GM15510 (cell line): Measurements from ENCODE around the gene TEX10.

Source experiments
- POLR2A ChIP-seq: IDR thresholded peaks from 3 replicates; pipeline ENCODE4 v1.6.1; 2011; ENCODE audit warnings: borderline replicate concordance; ENCODE audit not compliant: insufficient read length; ENCODE audit errors: extremely low read depth

The TEX10 gene

DNA sequence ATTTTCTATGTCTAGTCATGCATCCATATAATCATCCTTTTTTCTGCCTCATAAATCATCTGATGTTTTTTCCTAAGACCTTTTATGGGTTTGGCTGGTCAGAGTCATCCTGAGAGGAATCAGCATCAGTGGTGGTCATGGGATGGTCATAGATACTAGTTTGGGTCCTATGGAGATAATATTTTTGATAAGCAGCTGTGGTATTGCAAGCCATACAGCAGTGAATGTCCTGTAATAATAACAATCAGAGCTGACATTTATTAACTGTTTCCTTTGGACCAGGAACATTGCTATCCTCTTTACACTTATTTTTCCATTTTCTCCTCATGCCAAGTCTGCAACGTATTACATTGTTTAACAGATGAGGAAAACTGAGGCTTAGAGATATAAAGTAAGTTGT, 83.1 kb downstream of the TEX10 start:
- no peak for TF ChIP-seq POLR2A

DNA sequence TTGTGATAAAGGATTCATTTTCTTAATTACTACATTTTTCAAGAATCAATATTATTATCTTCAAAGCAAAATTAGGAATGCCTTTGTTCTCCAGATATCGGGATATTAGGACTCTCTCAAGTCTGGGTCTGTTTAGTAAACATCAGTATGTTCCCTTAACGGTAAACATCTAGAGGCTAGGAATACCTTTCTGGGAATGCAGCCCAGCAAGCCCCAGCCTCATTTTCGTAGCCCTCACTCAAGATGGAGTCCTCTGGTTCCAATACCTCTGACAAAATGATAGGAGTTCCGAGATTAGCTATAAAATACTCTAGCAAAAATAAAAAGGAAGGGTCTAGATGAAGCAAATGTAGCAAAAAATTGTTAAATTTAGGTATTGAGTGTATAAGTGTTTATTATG, 84.5 kb downstream of the TEX10 start:
- no peak for TF ChIP-seq POLR2A

GRCh38 chr9:100267211-100267610, 85.5 kb downstream of the TEX10 start:
- no peak for TF ChIP-seq POLR2A
